ENCODE measurements around the gene MOB2. TPM values are rescaled to one million over a fixed set of nuclear protein-coding genes. Genes with fewer than 3 reads are reported as not detected.

MOB2 gene
- total RNA-seq, 1 experiment from 2014 or later = 22.7 TPM

DNA sequence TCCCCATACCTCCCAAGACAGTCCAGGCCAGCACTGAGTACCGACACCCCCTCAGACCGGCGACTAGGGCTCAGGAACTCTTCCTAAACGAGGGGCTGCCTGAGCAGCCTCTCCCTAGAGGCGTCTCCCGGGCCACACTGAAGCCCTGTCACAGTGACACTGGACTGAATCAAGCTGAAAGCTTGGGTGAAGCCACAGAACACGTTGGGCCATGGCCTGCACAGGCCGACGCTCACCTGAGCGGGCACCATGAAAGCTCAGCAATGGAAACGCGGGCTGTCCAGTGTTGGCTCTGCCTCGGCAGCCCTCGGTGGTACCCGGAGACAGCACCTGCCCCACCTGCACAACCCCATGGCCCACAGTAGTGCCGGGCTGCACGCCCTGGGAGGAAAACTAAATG lies 42.7 kb upstream of the MOB2 start:
- Histone ChIP-seq H3K79me2 (ENCODE audit: insufficient read depth, low read length) (peaks cover 1% of the 10 kb centered on the region; the same call in 1 of the 2 replicates), H3K9me3 (ENCODE audit: control insufficient read depth, low read depth, low read length) (no peaks in the 10 kb centered on the region), H3K23me2 (ENCODE audit: insufficient read length, low read depth, low read length, poor library complexity, severe bottlenecking) (no peaks in the 10 kb centered on the region), H4K5ac (ENCODE audit: insufficient read length, low read depth, low read length) (no peak overlapping the region), H3K79me1 (ENCODE audit: insufficient read depth, low read depth, low read length, poor library complexity, severe bottlenecking) (peaks cover 9% of the 10 kb centered on the region), H3K9ac (ENCODE audit: extremely low read depth, insufficient read length, low read length) (no peak overlapping the region), H3K14ac (ENCODE audit: insufficient read depth, low read length) (no peak overlapping the region; the same call in 1 of the 2 replicates), H3T11ph (ENCODE audit: low read length) (no peak overlapping the region), H3K4me1 (ENCODE audit: insufficient read depth, low read length) (no peaks in the 10 kb centered on the region), H2BK120ac (ENCODE audit: low read depth, low read length, poor library complexity, severe bottlenecking) (no peak overlapping the region), H3K27me3 (ENCODE audit: insufficient read depth, low read length) (no peaks in the 10 kb centered on the region), H3K56ac (ENCODE audit: insufficient read length, low read depth, low read length) (no peak overlapping the region), H2BK5ac (ENCODE audit: insufficient read length, low read length) (no peak overlapping the region), H3K27ac (ENCODE audit: insufficient read length, low read depth, low read length) (no peak overlapping the region), H4K8ac (replicated peaks; ENCODE audit: insufficient read length, low read depth, low read length) (no peak overlapping the region), H4K20me1 (ENCODE audit: control insufficient read depth, insufficient read depth, insufficient read length) (no peaks in the 10 kb centered on the region), H3K4me2 (ENCODE audit: insufficient read depth, insufficient read length, low read length) (no peak overlapping the region), H3K4ac (ENCODE audit: low read depth, low read length) (no peak overlapping the region), H4K91ac (ENCODE audit: insufficient read length, low read depth, low read length) (no peak overlapping the region), H2BK15ac (ENCODE audit: low read depth, low read length) (no peak overlapping the region), H2BK20ac (ENCODE audit: low read depth, low read length, poor library complexity, severe bottlenecking) (no peak overlapping the region), H3K18ac (ENCODE audit: insufficient read length, low read depth, low read length) (no peak overlapping the region), H3K23ac (ENCODE audit: insufficient read length, low read depth, low read length) (no peak overlapping the region), H2AFZ (ENCODE audit: low read length) (no peak overlapping the region), H2BK12ac (ENCODE audit: insufficient read length, low read depth, low read length) (no peak overlapping the region), H2AK5ac (ENCODE audit: insufficient read length, low read length) (no peak overlapping the region)
- TF ChIP-seq, protein P1, sequence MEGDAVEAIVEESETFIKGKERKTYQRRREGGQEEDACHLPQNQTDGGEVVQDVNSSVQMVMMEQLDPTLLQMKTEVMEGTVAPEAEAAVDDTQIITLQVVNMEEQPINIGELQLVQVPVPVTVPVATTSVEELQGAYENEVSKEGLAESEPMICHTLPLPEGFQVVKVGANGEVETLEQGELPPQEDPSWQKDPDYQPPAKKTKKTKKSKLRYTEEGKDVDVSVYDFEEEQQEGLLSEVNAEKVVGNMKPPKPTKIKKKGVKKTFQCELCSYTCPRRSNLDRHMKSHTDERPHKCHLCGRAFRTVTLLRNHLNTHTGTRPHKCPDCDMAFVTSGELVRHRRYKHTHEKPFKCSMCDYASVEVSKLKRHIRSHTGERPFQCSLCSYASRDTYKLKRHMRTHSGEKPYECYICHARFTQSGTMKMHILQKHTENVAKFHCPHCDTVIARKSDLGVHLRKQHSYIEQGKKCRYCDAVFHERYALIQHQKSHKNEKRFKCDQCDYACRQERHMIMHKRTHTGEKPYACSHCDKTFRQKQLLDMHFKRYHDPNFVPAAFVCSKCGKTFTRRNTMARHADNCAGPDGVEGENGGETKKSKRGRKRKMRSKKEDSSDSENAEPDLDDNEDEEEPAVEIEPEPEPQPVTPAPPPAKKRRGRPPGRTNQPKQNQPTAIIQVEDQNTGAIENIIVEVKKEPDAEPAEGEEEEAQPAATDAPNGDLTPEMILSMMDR (conservative IDR thresholded peaks at IDR 0.05) = no peak
- Mint-ChIP-seq H3K36me3 (ENCODE audit: insufficient read depth in 1 of 3, low read depth in 3 of 3) (no peaks in the 10 kb centered on the region), H3K27me3 (ENCODE audit: low read depth) (no peaks in the 10 kb centered on the region), H3K4me1 (peaks cover 0 to 7% of the 10 kb centered on the region in 2 experiments; a peak in 2 of 4 replicates), H3K27ac (0 out of 7 replicates have a peak overlapping the region, but pooled peaks of 2 of the 3 experiments have one; percentile 23 to 65), H3K4me3 (no peak overlapping the region), H3K9me3 (no peaks in the 10 kb centered on the region)
- WGBS (ENCODE audit: extremely low coverage, insufficient read length, low lambda C conversion rate) = no CpG with 5 or more reads among the region's 17 CpGs
- DNase-seq = no peak
